OCI-LY3 (cell line): Measurements from ENCODE around the gene MMS22L.

Experiments
- CTCF ChIP-seq: fragments of 200-600, 300-600 bp; sonication (generic); IDR thresholded peaks from 2 replicates; pipeline ENCODE4 v1.5.1; 2014; ENCODE audit warnings: antibody characterized with exemption, low read length, low read depth
- EZH2phosphoT487 ChIP-seq: fragments of 200-600 bp; shearing (Covaris generic); IDR thresholded peaks from 2 replicates; pipeline ENCODE4 v1.6.1; 2018; ENCODE audit warnings: antibody characterized with exemption, mixed run types, low read depth

- no peak for TF ChIP-seq CTCF
- no peak for TF ChIP-seq EZH2phosphoT487
These were observed 734 bp downstream of the MMS22L start for GRCh38 chr6:97282238-97282725.
